22Rv1 (cell line): ENCODE measurements around the gene FRRS1.

Experiments used
- H3K27ac ChIP-seq: fragments of 450-650 bp; 2 replicates; pipeline ENCODE4 v1.5.1; 2017
- ZFX ChIP-seq: fragments of 450-650 bp; IDR thresholded peaks from 2 replicates; pipeline ENCODE4 v1.6.1; 2017; ENCODE audit warnings: antibody characterized with exemption, borderline replicate concordance
- TF ChIP-seq, protein P1 (sequence below): fragments of 450-650 bp; IDR thresholded peaks from 2 replicates; pipeline ENCODE4 v1.5.1; 2017; ENCODE audit warnings: mild to moderate bottlenecking

The FRRS1 gene, protein sequence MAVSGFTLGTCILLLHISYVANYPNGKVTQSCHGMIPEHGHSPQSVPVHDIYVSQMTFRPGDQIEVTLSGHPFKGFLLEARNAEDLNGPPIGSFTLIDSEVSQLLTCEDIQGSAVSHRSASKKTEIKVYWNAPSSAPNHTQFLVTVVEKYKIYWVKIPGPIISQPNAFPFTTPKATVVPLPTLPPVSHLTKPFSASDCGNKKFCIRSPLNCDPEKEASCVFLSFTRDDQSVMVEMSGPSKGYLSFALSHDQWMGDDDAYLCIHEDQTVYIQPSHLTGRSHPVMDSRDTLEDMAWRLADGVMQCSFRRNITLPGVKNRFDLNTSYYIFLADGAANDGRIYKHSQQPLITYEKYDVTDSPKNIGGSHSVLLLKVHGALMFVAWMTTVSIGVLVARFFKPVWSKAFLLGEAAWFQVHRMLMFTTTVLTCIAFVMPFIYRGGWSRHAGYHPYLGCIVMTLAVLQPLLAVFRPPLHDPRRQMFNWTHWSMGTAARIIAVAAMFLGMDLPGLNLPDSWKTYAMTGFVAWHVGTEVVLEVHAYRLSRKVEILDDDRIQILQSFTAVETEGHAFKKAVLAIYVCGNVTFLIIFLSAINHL

DNA sequence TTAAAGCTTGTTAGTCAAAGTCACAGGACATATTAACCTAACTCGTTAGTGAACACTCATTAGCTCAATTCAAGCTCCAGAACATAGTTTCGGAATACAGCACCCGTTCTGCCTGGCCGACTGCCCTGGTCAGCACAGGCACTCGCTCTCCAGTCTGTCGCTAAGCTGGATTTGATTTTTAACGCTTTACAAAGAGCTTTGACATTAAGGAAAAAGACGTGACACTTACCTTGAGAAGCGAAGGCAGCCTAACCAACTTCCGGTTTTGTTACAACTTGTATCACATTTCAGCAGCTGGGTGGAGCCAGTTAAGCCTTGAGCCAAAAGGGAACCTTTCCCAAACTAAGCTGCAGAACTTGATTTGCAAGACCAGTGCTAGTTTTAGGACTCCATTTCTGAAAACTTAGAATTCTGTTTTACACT lies at the start of gene FRRS1:
FRRS1 (minus strand) TSS at position 258 of the 423 bp plus-strand sequence. CDS start 17,867 bp downstream, outside the sequence.
- peak within 1 kb of the TSS; percentile 94 for H3K27ac ChIP-seq
- TF ChIP-seq, protein P1, sequence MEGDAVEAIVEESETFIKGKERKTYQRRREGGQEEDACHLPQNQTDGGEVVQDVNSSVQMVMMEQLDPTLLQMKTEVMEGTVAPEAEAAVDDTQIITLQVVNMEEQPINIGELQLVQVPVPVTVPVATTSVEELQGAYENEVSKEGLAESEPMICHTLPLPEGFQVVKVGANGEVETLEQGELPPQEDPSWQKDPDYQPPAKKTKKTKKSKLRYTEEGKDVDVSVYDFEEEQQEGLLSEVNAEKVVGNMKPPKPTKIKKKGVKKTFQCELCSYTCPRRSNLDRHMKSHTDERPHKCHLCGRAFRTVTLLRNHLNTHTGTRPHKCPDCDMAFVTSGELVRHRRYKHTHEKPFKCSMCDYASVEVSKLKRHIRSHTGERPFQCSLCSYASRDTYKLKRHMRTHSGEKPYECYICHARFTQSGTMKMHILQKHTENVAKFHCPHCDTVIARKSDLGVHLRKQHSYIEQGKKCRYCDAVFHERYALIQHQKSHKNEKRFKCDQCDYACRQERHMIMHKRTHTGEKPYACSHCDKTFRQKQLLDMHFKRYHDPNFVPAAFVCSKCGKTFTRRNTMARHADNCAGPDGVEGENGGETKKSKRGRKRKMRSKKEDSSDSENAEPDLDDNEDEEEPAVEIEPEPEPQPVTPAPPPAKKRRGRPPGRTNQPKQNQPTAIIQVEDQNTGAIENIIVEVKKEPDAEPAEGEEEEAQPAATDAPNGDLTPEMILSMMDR: no peak
- no peak for TF ChIP-seq ZFX

DNA sequence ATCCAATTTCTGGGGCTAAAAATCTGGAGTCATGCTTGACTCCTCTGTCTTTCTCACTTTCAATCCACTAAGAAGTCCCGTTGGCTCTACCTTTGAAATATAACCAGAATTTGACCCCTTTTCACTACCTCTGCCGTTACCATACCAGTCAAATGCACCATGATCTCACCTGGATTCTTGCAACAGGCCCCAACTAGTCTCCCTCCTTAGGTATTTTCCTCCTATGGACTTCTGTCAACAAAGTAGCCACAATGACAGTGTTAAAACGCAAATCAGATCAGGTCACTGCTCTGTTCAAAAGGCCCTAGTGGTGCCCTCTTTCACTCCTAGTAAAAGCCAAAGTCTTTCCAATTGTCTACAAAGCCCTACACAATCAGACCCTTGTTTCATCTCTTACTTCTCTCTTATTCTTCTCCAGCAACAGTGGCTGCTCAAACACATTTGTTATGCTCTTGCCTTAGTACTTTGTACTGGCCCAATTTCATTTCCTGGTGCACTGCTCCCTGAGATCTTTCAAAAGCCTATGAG lies 48.0 kb upstream of the FRRS1 start:
- H3K27ac ChIP-seq: no peak overlapping the region
- TF ChIP-seq, protein P1: no peak
- TF ChIP-seq ZFX: no peak

DNA sequence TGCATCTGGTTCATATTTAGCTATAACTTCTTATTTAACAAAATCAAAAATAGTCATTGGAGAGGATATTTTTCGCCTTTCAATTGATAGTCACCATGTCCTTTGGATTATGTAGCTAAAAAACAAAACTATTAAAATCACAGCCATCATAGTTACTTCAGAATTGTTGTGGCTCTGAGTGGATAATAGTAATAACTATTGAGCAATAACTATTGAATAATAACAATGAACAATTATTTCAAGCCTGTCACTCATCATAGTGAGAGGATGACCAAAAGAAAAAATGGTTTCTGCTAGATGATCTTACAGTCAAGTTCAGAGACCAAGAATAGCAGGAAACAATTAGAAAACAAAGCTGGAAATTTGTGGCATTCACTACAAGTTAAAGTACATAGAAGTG lies 45.3 kb upstream of the FRRS1 start:
- TF ChIP-seq, protein P1: no peak
- no peak for TF ChIP-seq ZFX
- H3K27ac ChIP-seq: no peak overlapping the region

DNA sequence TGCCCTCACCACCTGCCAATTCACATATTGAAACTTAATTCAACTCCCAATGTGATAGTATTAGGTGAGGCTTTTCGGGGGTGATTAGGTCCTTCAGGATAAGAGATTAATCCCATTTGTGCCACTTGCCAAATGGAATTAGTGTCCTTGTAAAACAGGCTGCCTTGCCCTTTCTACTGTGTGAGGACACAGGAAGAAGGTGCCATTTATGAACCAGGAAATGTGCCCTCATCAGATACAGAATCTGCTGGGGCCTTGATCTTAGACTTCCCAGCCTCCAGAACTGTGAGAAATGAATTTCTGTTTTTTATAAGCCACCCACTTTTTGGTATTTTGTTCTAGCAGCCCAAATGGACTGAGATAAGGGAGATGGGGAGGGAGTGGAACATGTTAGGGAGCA lies 44.6 kb upstream of the FRRS1 start:
- TF ChIP-seq, protein P1: no peak
- H3K27ac ChIP-seq: no peak overlapping the region

DNA sequence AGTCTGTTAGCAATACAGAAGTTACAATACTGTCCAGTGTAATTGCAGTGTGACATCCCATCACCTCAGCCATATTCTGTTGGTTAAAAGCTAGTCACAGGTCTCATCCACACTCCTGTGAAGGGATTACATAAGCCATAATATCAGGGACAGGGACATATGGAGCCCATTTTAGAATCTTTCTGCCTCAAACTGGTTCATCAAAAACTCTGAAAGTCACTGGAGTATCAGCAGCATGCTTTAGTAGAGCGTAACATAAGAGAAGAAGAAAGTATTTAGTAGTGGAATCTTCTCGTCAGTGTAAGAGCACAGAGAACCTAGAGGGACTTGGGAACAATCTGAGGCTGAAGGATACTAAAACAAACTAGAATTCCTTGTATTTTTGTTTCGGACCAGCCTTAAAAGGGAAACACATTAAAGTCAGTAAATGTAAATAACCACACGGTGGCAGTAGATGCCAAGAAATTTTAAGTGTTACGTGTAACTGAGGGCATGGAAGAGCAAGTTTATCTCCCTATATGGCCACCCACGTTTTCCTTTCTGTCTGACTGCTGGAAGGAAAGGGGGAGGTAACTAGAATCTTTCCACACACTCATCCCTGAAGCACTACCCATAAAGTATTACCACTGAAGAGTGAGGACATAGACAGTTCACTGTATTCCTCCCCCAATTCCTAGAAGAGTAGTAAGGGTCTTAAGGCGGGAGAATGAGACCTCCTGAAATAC lies 42.1 kb upstream of the FRRS1 start:
- H3K27ac ChIP-seq: no peak overlapping the region
- TF ChIP-seq, protein P1: peak; percentile 74
- no peak for TF ChIP-seq ZFX

DNA sequence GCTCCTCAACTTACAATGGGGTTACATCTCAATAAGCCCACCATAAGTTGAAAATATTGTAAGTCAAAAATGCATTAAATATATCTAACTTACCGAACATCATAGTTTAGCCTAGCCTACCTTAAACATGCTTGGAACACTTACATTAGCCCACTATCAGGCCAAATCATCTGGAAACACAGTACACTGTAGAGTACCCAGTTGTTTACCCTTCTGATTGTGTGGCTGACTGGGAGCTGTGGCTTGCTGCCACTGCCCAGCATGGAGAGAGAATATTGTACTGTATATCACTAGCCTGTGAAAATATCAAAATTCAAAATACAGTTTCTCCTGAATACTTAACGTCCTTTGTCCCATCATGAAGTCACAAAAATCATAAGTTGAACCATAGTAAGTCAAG lies 40.4 kb upstream of the FRRS1 start:
- H3K27ac ChIP-seq: no peak overlapping the region
- TF ChIP-seq, protein P1: no peak
- no peak for TF ChIP-seq ZFX
